GM12878 (cell line): ENCODE data around the gene ATRNL1. TPM values are rescaled to one million over a fixed set of nuclear protein-coding genes. Genes with fewer than 3 reads are reported as not detected.
A peak's percentile ranks its signal among the peaks of the same experiment; 100 is the strongest.

Experiments used
- ATAC-seq: fragments of 200-7000 bp; cut with Tn5 transposase; 3 replicates; pipeline ENCODE4 v1.9.1; 2020; ENCODE audit warnings: mild to moderate bottlenecking, moderate library complexity
- BruUV-seq: library from RNA; stranded (reverse); fragments of 400-500 nt; replicated peaks from 2 replicates; lab custom pipeline; 2021; lab: Mats Ljungman, UMichigan
- CTCF ChIA-PET: fragments of 300-600 bp; sonication (Branson Sonifier 250); formaldehyde crosslinking; extraction: SDS; loops from one replicate; lab custom pipeline; 2021; ENCODE audit warnings: inconsistent platforms; lab: Yijun Ruan, JAX
- POLR2A ChIA-PET: fragments of 350-600 bp; formaldehyde crosslinking; extraction: SDS; loops from one replicate; lab custom pipeline; 2021; ENCODE audit warnings: inconsistent platforms; lab: Charles Lee
- RAD21 ChIA-PET: fragments of 300-600 bp; sonication (Branson Sonifier 250); formaldehyde crosslinking; loops from one replicate; lab custom pipeline; 2023; ENCODE audit warnings: antibody characterized with exemption; ENCODE audit not compliant: unreplicated experiment; lab: Charles Lee
- SMC1A ChIA-PET: fragments of 300-600 bp; sonication (Branson Sonifier 250); formaldehyde crosslinking; loops from one replicate; lab custom pipeline; 2023; ENCODE audit not compliant: unreplicated experiment, uncharacterized antibody; lab: Charles Lee
- DNase-seq: peaks from one replicate; pipeline ENCODE4 v3.0.0-alpha.2; 2011; ENCODE audit warnings: low read depth, low spot score
- FAIRE-seq: peaks from 3 replicates; lab custom pipeline; 2011; peaks lifted over from hg19 to GRCh38; lab: Jason Lieb, UNC
- H2AFZ ChIP-seq: 2 replicates; pipeline ENCODE4 v1.6.0; 2011; ENCODE audit warnings: low read depth, low read length, control low read depth; ENCODE audit not compliant: control insufficient read depth
- H3K27ac ChIP-seq: 2 replicates; pipeline ENCODE4 v1.5.1; 2011; ENCODE audit warnings: control low read depth; ENCODE audit not compliant: control insufficient read depth, insufficient read depth
- H3K27me3 ChIP-seq, 2 experiments: replicated peaks in 1 of 2; 2 replicates each; pipeline versions ENCODE4 v1.6.0 to v1.6.1; 2011; ENCODE audit warnings: low read length in 1 of 2; ENCODE audit not compliant: control insufficient read depth in 2 of 2, insufficient read depth in 2 of 2
- H3K36me3 ChIP-seq, 2 experiments: 2 replicates each; pipeline ENCODE4 v1.5.1; 2011; ENCODE audit warnings: low read length in 1 of 2; ENCODE audit not compliant: control insufficient read depth in 2 of 2, insufficient read depth in 2 of 2
- H3K4me1 ChIP-seq: 2 replicates; pipeline ENCODE4 v1.6.1; 2011; ENCODE audit warnings: mild to moderate bottlenecking, low read length, moderate library complexity, mixed read lengths; ENCODE audit not compliant: control insufficient read depth, insufficient read depth
- H3K4me2 ChIP-seq: 2 replicates; pipeline ENCODE4 v1.6.0; 2011; ENCODE audit warnings: control low read depth; ENCODE audit not compliant: control insufficient read depth, insufficient read depth
- H3K4me3 ChIP-seq: fragments of 200-600 bp; sonication (generic); 2 replicates; pipeline ENCODE4 v1.5.1; 2016
- H3K79me2 ChIP-seq: 2 replicates; pipeline ENCODE4 v1.6.0; 2011; ENCODE audit warnings: low read length; ENCODE audit not compliant: control insufficient read depth, insufficient read depth
- H3K9ac ChIP-seq: 2 replicates; pipeline ENCODE4 v1.8.0; 2011; ENCODE audit warnings: low read length, control low read depth, mixed read lengths; ENCODE audit not compliant: control insufficient read depth, insufficient read depth
- H3K9me3 ChIP-seq: replicated peaks from 3 replicates; pipeline ENCODE4 v1.5.1; 2011; ENCODE audit warnings: mild to moderate bottlenecking, low read length; ENCODE audit not compliant: control insufficient read depth, insufficient read depth
- H4K20me1 ChIP-seq: 2 replicates; pipeline ENCODE4 v1.6.0; 2011; ENCODE audit not compliant: control insufficient read depth, insufficient read depth
- POLR2A ChIP-seq: IDR thresholded peaks from 2 replicates; pipeline ENCODE4 v1.6.1; 2011; ENCODE audit warnings: low read depth, mild to moderate bottlenecking, low read length
- SPI1 ChIP-seq: IDR thresholded peaks from 2 replicates; pipeline ENCODE4 v1.6.1; 2011; ENCODE audit warnings: low read depth, mild to moderate bottlenecking, low read length, moderate library complexity, borderline replicate concordance; ENCODE audit not compliant: insufficient read depth
- SREBF2 ChIP-seq: IDR thresholded peaks from 2 replicates; pipeline ENCODE4 v1.6.1; 2012; ENCODE audit warnings: mild to moderate bottlenecking, low read length
- SRF ChIP-seq, 2 experiments: IDR thresholded peaks; 2 replicates each; pipeline ENCODE4 v1.6.1; 2011; ENCODE audit warnings: low read depth in 2 of 2, low read length in 2 of 2, mild to moderate bottlenecking in 1 of 2, moderate library complexity in 1 of 2
- USF2 ChIP-seq: IDR thresholded peaks from 2 replicates; pipeline ENCODE4 v1.6.1; 2011; ENCODE audit warnings: low read depth, low read length, improper control_type of control experiment, borderline replicate concordance
- in situ Hi-C: fragments of 300-500 bp; cut with MboI; formaldehyde crosslinking; loops from 9 replicates; pipeline ENCODE4 v1.14.3; 2018; ENCODE audit warnings: mixed read lengths
- intact Hi-C: fragments of 100-400 bp; cut with micrococcal nuclease; formaldehyde crosslinking; loops from one replicate; pipeline ENCODE4 v1.14.2; 2022; ENCODE audit not compliant: unreplicated experiment
- polyA plus RNA-seq, 11 experiments: library from polyadenylated mRNA; depleted of rRNA in 4 of 11; unstranded in 6 of 11; stranded (reverse) in 5 of 11; fragments of >200 nt; fragmentation: Nextera tagmentation in 4 of 11; fragmentation: Illumina TruSeq in 1 of 11; extraction: Ambion mirVana in 4 of 11; extraction: Trizol in 1 of 11; gene quantifications; 1 replicate in 1 of 11; 2 replicates in 10 of 11; pipeline versions ENCODE4 v1.2.1 to v1.2.3, GENCODE V29; 2011 to 2016; ENCODE audit warnings: inconsistent platforms in 2 of 11, missing spikeins in 2 of 11, low read depth in 1 of 11
- total RNA-seq, 4 experiments: library from RNA; depleted of rRNA in 3 of 4; stranded (reverse); fragments of >200 nt in 3 of 4; fragmentation: Illumina TruSeq in 1 of 4; extraction: Trizol in 1 of 4; gene quantifications; 2 replicates each; pipeline versions ENCODE4 v1.2.1 to v1.2.3, GENCODE V29; 2013 to 2021
- TF ChIP-seq, protein P1 (sequence below), 3 experiments: IDR thresholded peaks in 2 of 3; conservative IDR thresholded peaks in 1 of 3; 2 replicates each; pipeline ENCODE4 v1.5.1; 2011; ENCODE audit warnings: low read depth in 3 of 3, low read length in 3 of 3, mild to moderate bottlenecking in 3 of 3, control low read depth in 2 of 3, moderate library complexity in 2 of 3, inconsistent platforms in 1 of 3, mixed read lengths in 1 of 3; ENCODE audit not compliant: control insufficient read depth in 2 of 3, insufficient read depth in 1 of 3; ENCODE audit errors: extremely low read depth in 1 of 3
- TF ChIP-seq, protein P2 (sequence below): IDR thresholded peaks from 2 replicates; pipeline ENCODE4 v1.6.1; 2011; ENCODE audit warnings: borderline replicate concordance, low read depth, mild to moderate bottlenecking, moderate library complexity, low read length; ENCODE audit not compliant: insufficient read depth, poor library complexity, severe bottlenecking
- TF ChIP-seq, protein P3 (sequence below): fragments of 450-650 bp; IDR thresholded peaks from 2 replicates; pipeline ENCODE4 v1.6.1; 2018; ENCODE audit warnings: borderline replicate concordance, mild to moderate bottlenecking; ENCODE audit not compliant: partially characterized antibody

ATRNL1 gene
- total and polyA plus RNA-seq, 10 of the 15 experiments (the other 5 are each of a cell fraction or from before 2014, with no cell fraction given), result 0.03 to 1.4 (median 0.34) TPM

DNA sequence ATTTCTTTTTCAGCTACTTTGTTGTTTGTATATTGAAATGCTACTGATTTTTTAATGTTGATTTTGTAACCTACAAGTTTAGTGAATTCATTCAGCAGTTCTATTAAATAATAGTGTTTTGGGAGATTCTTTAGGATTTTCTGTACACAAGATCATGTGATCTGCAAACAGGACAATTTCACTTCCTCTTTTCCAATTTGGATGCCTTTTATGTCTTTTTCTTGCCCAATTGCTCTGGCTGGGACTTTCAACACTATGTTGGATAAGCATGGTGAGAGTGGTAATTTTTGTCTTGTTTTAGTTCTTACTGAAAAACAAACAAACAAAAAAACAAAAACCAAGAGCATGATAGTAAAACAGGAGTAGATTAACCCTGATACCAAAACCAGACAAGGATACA is 316.2 kb downstream of the ATRNL1 start:
- CTCF ChIA-PET, result interaction anchor here (1.3 kb wide), 1 partner anchor 9 kb away, joined by 3 read pairs; no protein-coding TSS in a partner anchor
- BruUV-seq, result no TSS peak
- H3K4me3 ChIP-seq, result no peak overlapping the region
- no peak for TF ChIP-seq USF2
- TF ChIP-seq SPI1, result peak; percentile 62
- intact Hi-C loops, result no loop called here
- no peaks in the 10 kb centered on the region for H4K20me1 ChIP-seq
- no peak overlapping the region for H3K4me2 ChIP-seq
- no peak overlapping the region for H2AFZ ChIP-seq
- H3K9ac ChIP-seq, result no peak overlapping the region
- SMC1A ChIA-PET, result interaction anchor here (1.1 kb wide), 1 partner anchor 8 kb away, joined by 3 read pairs; no protein-coding TSS in a partner anchor
- no peaks in the 10 kb centered on the region for H3K27me3 ChIP-seq
- no peaks in the 10 kb centered on the region for H3K9me3 ChIP-seq
- H3K79me2 ChIP-seq, result no peaks in the 10 kb centered on the region
- H3K36me3 ChIP-seq, result no peaks in the 10 kb centered on the region
- POLR2A ChIA-PET, result no interaction called here
- RAD21 ChIA-PET, result no interaction called here
- ATAC-seq (no peak), DNase-seq (no peak), FAIRE-seq (no peak)
- H3K4me1 ChIP-seq, result no peaks in the 10 kb centered on the region
- H3K27ac ChIP-seq, result no peak overlapping the region
- in situ Hi-C loops, result no loop called here

DNA sequence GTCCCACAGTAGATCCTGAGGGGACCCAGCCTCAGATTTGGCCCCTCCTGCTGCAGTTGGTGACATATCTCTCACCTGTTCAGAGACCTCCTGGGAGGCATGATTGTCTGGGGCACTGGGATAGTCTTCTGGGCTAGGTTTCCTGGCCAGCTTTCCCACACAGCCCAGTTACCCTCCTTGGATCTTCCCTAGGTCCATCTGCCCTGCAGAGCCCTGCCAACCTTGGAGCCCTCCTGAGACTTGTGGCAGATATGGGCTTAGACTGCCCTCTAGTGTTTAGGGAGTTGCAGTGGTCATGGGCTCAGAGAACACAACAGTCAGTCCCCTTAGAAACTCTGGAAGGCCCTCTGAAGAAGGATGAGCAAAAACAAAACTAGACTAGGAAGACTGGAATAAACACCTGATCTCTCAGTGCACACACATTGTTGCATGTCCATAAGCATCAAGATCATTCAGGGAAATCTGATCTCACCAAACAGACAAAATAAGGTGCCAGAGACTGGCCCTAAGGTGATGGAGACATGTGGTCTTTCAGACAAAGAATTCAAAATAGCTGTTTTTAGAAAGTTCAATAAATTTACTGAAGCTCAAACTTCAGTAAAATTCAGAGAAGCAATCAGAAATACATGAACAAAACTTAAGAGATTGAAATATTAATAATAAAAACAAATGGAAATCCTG is 324.6 kb downstream of the ATRNL1 start:
- H3K27me3 ChIP-seq, result no peaks in the 10 kb centered on the region
- ChIA-PET POLR2A (no interaction called here), RAD21 (no interaction called here), SMC1A (interaction anchor here (1.0 kb wide), 1 partner anchor 9 kb away, joined by 3 read pairs; no protein-coding TSS in a partner anchor), CTCF (interaction anchor here (0.7 to 2.8 kb wide), 9 partner anchors 9 to 275 kb away, joined by 3 to 10 read pairs (median 4); no protein-coding TSS in a partner anchor)
- H3K4me1 ChIP-seq, result no peaks in the 10 kb centered on the region
- intact Hi-C loops (loop anchor here (1.0 to 2.0 kb wide), 3 partner anchors 62 to 540 kb away; no protein-coding TSS in a partner anchor), in situ Hi-C loops (loop anchor here (10.0 kb wide), 1 partner anchor 543 kb away; no protein-coding TSS in a partner anchor)
- H2AFZ ChIP-seq, result no peak overlapping the region
- FAIRE-seq, result peak; percentile 89
- no peak overlapping the region for H3K9ac ChIP-seq
- no peak overlapping the region for H3K4me3 ChIP-seq
- ATAC-seq, result peak; percentile 99
- H3K79me2 ChIP-seq, result no peaks in the 10 kb centered on the region
- H3K36me3 ChIP-seq, result no peaks in the 10 kb centered on the region
- BruUV-seq, result no TSS peak
- no peak overlapping the region for H3K4me2 ChIP-seq
- H4K20me1 ChIP-seq, result no peaks in the 10 kb centered on the region
- peak; percentile 4 for DNase-seq
- no peaks in the 10 kb centered on the region for H3K9me3 ChIP-seq
- no peak overlapping the region for H3K27ac ChIP-seq
- TF ChIP-seq POLR2A, result no peak
- no peak for TF ChIP-seq SREBF2
- TF ChIP-seq, protein P1, sequence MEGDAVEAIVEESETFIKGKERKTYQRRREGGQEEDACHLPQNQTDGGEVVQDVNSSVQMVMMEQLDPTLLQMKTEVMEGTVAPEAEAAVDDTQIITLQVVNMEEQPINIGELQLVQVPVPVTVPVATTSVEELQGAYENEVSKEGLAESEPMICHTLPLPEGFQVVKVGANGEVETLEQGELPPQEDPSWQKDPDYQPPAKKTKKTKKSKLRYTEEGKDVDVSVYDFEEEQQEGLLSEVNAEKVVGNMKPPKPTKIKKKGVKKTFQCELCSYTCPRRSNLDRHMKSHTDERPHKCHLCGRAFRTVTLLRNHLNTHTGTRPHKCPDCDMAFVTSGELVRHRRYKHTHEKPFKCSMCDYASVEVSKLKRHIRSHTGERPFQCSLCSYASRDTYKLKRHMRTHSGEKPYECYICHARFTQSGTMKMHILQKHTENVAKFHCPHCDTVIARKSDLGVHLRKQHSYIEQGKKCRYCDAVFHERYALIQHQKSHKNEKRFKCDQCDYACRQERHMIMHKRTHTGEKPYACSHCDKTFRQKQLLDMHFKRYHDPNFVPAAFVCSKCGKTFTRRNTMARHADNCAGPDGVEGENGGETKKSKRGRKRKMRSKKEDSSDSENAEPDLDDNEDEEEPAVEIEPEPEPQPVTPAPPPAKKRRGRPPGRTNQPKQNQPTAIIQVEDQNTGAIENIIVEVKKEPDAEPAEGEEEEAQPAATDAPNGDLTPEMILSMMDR (IDR thresholded peaks at IDR 0.05 in 2 of 3, conservative IDR thresholded peaks at IDR 0.05 in 1 of 3; ENCODE audit: control insufficient read depth in 2 of 3, extremely low read depth in 1 of 3, insufficient read depth in 1 of 3, low read depth in 3 of 3, low read length in 3 of 3), result peak; percentile 71 to 79 (median 78)
- TF ChIP-seq SRF (IDR thresholded peaks at IDR 0.05; ENCODE audit: low read depth in 2 of 2, low read length in 2 of 2), result no peak
- TF ChIP-seq, protein P2, sequence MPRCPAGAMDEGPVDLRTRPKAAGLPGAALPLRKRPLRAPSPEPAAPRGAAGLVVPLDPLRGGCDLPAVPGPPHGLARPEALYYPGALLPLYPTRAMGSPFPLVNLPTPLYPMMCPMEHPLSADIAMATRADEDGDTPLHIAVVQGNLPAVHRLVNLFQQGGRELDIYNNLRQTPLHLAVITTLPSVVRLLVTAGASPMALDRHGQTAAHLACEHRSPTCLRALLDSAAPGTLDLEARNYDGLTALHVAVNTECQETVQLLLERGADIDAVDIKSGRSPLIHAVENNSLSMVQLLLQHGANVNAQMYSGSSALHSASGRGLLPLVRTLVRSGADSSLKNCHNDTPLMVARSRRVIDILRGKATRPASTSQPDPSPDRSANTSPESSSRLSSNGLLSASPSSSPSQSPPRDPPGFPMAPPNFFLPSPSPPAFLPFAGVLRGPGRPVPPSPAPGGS, result no peak
- TF ChIP-seq, protein P3, sequence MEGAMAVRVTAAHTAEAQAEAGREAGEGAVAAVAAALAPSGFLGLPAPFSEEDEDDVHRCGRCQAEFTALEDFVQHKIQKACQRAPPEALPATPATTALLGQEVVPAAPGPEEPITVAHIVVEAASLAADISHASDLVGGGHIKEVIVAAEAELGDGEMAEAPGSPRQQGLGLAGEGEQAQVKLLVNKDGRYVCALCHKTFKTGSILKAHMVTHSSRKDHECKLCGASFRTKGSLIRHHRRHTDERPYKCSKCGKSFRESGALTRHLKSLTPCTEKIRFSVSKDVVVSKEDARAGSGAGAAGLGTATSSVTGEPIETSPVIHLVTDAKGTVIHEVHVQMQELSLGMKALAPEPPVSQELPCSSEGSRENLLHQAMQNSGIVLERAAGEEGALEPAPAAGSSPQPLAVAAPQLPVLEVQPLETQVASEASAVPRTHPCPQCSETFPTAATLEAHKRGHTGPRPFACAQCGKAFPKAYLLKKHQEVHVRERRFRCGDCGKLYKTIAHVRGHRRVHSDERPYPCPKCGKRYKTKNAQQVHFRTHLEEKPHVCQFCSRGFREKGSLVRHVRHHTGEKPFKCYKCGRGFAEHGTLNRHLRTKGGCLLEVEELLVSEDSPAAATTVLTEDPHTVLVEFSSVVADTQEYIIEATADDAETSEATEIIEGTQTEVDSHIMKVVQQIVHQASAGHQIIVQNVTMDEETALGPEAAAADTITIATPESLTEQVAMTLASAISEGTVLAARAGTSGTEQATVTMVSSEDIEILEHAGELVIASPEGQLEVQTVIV, result no peak
